Immature natural killer cell (primary cell): ENCODE measurements around the gene OSBPL9. TPM values are rescaled to one million over a fixed set of nuclear protein-coding genes. Genes with fewer than 3 reads are reported as not detected.

Experiments
- DNase-seq, 3 donors: peaks; one replicate each; pipeline ENCODE4 v3.0.0; 2022; ENCODE audit warnings: mixed read lengths in 1 of 3
- H3K27ac Mint-ChIP-seq, 6 donors: one replicate each; pipeline ENCODE4 v1.8.0; 2020; ENCODE audit warnings: mixed read lengths in 6 of 6, mild to moderate bottlenecking in 5 of 6, inconsistent platforms in 4 of 6, moderate library complexity in 3 of 6
- H3K27me3 Mint-ChIP-seq, 3 donors: one replicate each; pipeline ENCODE4 v1.8.0; 2020 to 2021; ENCODE audit warnings: low read depth in 3 of 3, mild to moderate bottlenecking in 3 of 3, mixed read lengths in 3 of 3, moderate library complexity in 3 of 3, inconsistent platforms in 1 of 3
- H3K36me3 Mint-ChIP-seq, 3 donors: one replicate each; pipeline ENCODE4 v1.8.0; 2020; ENCODE audit warnings: mixed read lengths in 3 of 3, inconsistent platforms in 2 of 3, mild to moderate bottlenecking in 2 of 3
- H3K4me1 Mint-ChIP-seq, 2 donors: one replicate each; pipeline ENCODE4 v1.8.0; 2020; ENCODE audit warnings: inconsistent platforms in 2 of 2, mild to moderate bottlenecking in 2 of 2, mixed read lengths in 2 of 2, moderate library complexity in 1 of 2
- H3K4me3 Mint-ChIP-seq, 5 donors: one replicate each; pipeline ENCODE4 v1.8.0; 2020; ENCODE audit warnings: mild to moderate bottlenecking in 5 of 5, mixed read lengths in 5 of 5, inconsistent platforms in 3 of 5, moderate library complexity in 3 of 5
- H3K9me3 Mint-ChIP-seq, 6 donors: one replicate each; pipeline ENCODE4 v1.8.0; 2020; ENCODE audit warnings: mild to moderate bottlenecking in 6 of 6, mixed read lengths in 6 of 6, inconsistent platforms in 4 of 6, moderate library complexity in 3 of 6
- polyA plus RNA-seq, 3 donors: library from polyadenylated mRNA; unstranded; fragments of 300-500 nt; fragmentation: Illumina TruSeq; gene quantifications; one replicate each; pipeline ENCODE4 v1.2.3, GENCODE V29; 2021

OSBPL9 gene
- polyA plus RNA-seq, 3 donors from 2014 or later, result 26.1 to 38.5 (median 38.2) TPM

- Mint-ChIP-seq H3K4me1 (peaks cover 25 to 35% of the 10 kb centered on the region in 2 donors), H3K36me3 (no peaks in the 10 kb centered on the region), H3K4me3 (no peak overlapping the region), H3K9me3 (no peaks in the 10 kb centered on the region), H3K27me3 (peaks cover 0 to 4% (median 2%) of the 10 kb centered on the region in 3 donors), H3K27ac (no peak overlapping the region)
- no peak for DNase-seq
Measured at GRCh38 chr1:51620470-51620869, 3.6 kb downstream of the OSBPL9 start.

- DNase-seq, result no peak
- Mint-ChIP-seq H3K4me1 (peaks cover 22 to 34% of the 10 kb centered on the region in 2 donors), H3K9me3 (no peaks in the 10 kb centered on the region), H3K27me3 (peaks cover 0 to 4% (median 2%) of the 10 kb centered on the region in 3 donors), H3K36me3 (no peaks in the 10 kb centered on the region), H3K4me3 (no peak overlapping the region), H3K27ac (no peak overlapping the region)
Measured at GRCh38 chr1:51621161-51621560, 4.3 kb downstream of the OSBPL9 start.

DNA sequence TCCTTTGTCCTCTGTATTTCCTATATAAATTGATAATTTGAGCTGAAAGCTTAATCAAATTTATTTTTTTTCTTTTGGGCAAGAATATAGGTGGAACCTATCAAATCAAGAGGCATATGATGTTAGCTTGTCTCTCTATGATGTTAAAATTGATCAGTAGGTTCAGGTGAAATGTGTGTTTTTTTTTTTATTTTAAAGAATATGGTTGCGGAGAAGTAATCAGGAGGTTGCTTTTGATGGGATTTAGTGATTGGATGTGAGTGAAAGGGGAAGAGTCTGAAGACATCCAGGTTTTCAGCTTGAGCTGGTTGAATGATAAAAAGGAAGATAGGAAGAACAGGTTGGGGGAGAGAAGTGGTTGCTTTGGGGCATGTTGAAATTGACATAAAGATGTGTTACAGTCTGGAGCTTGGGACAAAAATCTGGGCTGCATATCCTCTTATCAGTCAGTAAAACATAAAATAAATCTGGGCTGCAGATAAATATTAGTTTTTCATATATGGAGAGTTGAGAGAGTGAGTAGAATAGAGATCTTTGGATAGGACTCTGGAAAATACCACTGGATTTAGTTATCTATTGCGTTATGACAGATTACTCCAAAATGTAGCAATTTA, 5.1 kb downstream of the OSBPL9 start:
- Mint-ChIP-seq H3K4me1 (peaks cover 18 to 27% of the 10 kb centered on the region in 2 donors), H3K27me3 (peaks cover 0 to 4% (median 2%) of the 10 kb centered on the region in 3 donors), H3K36me3 (no peaks in the 10 kb centered on the region), H3K4me3 (no peak overlapping the region), H3K9me3 (no peaks in the 10 kb centered on the region), H3K27ac (no peak overlapping the region)
- DNase-seq, result no peak

- Mint-ChIP-seq H3K27ac (no peak overlapping the region), H3K27me3 (peaks cover 0 to 4% (median 2%) of the 10 kb centered on the region in 3 donors), H3K4me1 (peaks cover 13 to 21% of the 10 kb centered on the region in 2 donors), H3K4me3 (no peak overlapping the region), H3K9me3 (no peaks in the 10 kb centered on the region), H3K36me3 (no peaks in the 10 kb centered on the region)
- no peak for DNase-seq
Measured at GRCh38 chr1:51622455-51622913, 5.6 kb downstream of the OSBPL9 start.

GRCh38 chr1:51623025-51623424, 6.1 kb downstream of the OSBPL9 start:
- no peak for DNase-seq
- Mint-ChIP-seq H3K9me3 (no peaks in the 10 kb centered on the region), H3K36me3 (no peaks in the 10 kb centered on the region), H3K4me3 (no peak overlapping the region), H3K27me3 (peaks cover 0 to 4% (median 2%) of the 10 kb centered on the region in 3 donors), H3K27ac (no peak overlapping the region), H3K4me1 (peaks cover 8 to 16% of the 10 kb centered on the region in 2 donors)

GRCh38 chr1:51623450-51623849, 6.6 kb downstream of the OSBPL9 start:
- H3K27me3 Mint-ChIP-seq, result peaks cover 0 to 4% (median 2%) of the 10 kb centered on the region in 3 donors
- no peaks in the 10 kb centered on the region for H3K36me3 Mint-ChIP-seq
- no peak for DNase-seq
- peaks cover 4 to 12% of the 10 kb centered on the region in 2 donors for H3K4me1 Mint-ChIP-seq
- no peaks in the 10 kb centered on the region for H3K9me3 Mint-ChIP-seq
- H3K4me3 Mint-ChIP-seq, result no peak overlapping the region
- H3K27ac Mint-ChIP-seq, result no peak overlapping the region

DNA sequence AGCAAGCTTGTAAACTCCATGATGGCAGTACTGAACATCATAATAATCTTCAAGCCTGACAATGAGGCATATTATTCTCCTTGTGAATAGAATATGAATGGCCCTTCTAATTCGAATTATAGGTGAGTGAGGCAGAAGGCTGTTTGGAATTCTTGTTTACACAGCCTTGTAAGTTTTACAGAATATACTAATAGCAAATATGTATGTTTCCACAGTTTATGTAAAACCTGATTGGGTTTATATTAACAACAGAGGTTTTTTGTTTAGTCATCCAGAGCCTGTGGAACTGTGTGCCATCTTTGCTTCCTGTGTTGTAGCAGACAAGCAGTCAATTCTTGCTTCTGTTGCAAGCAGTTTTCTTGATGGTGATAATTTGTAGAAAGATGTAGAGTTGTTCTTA, 8.0 kb downstream of the OSBPL9 start:
- Mint-ChIP-seq H3K27me3 (peaks cover 0 to 4% (median 2%) of the 10 kb centered on the region in 3 donors), H3K4me3 (no peak overlapping the region), H3K4me1 (peaks cover 3 to 14% of the 10 kb centered on the region in 2 donors), H3K36me3 (no peaks in the 10 kb centered on the region), H3K27ac (no peak overlapping the region), H3K9me3 (no peaks in the 10 kb centered on the region)
- DNase-seq, result no peak

GRCh38 chr1:51627672-51628071, 10.8 kb downstream of the OSBPL9 start:
- Mint-ChIP-seq H3K9me3 (no peaks in the 10 kb centered on the region), H3K27ac (no peak overlapping the region), H3K27me3 (no peaks in the 10 kb centered on the region), H3K36me3 (no peaks in the 10 kb centered on the region), H3K4me3 (no peak overlapping the region), H3K4me1 (peaks cover 8 to 12% of the 10 kb centered on the region in 2 donors)
- no peak for DNase-seq

DNA sequence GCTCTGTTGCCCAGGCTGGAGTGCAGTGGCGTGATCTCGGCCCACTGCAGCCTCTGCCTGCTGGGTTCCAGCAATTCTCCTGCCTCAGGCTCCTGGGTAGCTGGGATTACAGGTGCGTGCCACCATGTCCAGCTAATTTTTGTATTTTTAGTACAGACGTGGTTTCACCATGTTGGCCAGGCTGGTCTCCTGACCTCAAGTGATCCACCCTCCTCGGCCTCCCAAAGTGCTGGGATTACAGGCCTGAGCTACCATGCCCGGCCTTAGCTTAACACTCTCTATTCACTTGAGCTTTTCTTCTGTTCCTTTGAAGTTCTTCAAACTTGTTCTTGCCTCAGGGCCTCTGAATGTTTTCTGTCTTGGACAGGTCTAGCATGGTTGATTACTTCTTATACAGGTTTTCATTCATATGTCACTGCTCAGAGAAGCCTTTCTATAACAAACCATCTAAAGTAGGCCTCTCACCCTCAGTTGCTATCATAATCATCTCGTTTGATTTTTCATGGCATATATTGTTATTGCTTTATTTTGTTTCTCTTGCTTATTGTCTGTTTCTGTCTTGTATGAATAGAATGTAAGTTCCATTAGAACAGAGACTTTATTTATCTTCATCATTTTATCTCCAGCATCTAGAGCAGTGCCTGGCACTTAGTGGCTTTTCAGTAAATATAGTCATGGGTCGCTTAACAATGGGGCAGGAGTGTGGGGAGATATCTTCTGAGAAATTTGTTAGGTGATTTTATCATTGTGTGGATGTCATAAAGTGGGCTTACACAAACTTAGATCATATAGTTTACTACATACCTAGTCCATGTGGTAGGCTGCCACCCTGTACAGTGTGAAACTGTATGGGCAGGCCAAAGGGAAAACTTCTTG, 12.1 kb downstream of the OSBPL9 start:
- DNase-seq, result no peak
- Mint-ChIP-seq H3K9me3 (no peaks in the 10 kb centered on the region), H3K27ac (peak overlapping the region in 1 of 6 donors; percentile 23), H3K4me1 (peaks cover 8 to 14% of the 10 kb centered on the region in 2 donors), H3K36me3 (no peaks in the 10 kb centered on the region), H3K27me3 (no peaks in the 10 kb centered on the region), H3K4me3 (no peak overlapping the region)

DNA sequence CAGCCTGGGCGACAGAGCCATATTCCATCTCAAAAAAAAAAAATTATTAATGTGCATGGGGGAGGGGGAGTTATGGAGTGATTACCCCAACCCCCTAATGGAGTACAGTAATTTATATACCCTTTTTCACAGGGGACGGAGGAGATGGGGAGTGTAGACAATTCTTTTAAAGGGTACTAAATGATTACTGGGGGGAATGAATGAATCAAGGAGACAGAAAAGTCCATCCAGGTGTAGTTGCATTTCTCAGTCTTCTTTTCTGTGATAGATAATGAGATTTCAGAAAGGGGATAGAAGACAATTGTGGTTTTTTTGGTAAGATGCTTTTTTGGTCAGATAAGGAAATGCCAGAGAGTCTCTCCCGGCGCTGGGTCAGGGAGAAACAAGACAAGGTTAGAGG, 13.0 kb downstream of the OSBPL9 start:
- Mint-ChIP-seq H3K36me3 (no peaks in the 10 kb centered on the region), H3K27me3 (peaks cover 0 to 1% (median 0%) of the 10 kb centered on the region in 3 donors), H3K4me3 (no peak overlapping the region), H3K4me1 (peaks cover 9 to 23% of the 10 kb centered on the region in 2 donors), H3K9me3 (no peaks in the 10 kb centered on the region), H3K27ac (no peak overlapping the region)
- no peak for DNase-seq

DNA sequence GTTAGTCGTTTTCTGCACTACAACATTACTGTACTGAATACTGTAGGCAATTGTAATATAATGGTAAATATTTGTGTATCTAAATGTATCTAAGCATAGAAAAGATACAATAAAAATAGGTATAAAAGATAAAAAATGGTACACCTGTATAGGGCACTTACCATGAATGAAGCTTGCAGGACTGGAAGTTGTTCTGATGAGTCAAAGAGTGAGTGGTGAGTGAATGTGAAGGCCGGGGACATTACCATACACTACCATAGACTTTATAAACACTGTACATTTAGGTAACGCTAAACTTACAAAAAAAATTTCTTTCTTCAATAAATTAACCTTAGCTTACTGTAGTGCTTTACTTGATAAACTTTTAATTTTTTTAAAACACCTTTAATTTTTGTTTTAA, 13.5 kb downstream of the OSBPL9 start:
- Mint-ChIP-seq H3K27me3 (peaks cover 0 to 2% (median 0%) of the 10 kb centered on the region in 3 donors), H3K4me1 (peaks cover 10 to 24% of the 10 kb centered on the region in 2 donors), H3K9me3 (no peaks in the 10 kb centered on the region), H3K36me3 (no peaks in the 10 kb centered on the region), H3K27ac (no peak overlapping the region), H3K4me3 (no peak overlapping the region)
- DNase-seq, result no peak

- Mint-ChIP-seq H3K4me3 (no peak overlapping the region), H3K4me1 (peaks cover 10 to 24% of the 10 kb centered on the region in 2 donors), H3K27ac (no peak overlapping the region), H3K27me3 (peaks cover 0 to 2% (median 0%) of the 10 kb centered on the region in 3 donors), H3K9me3 (no peaks in the 10 kb centered on the region), H3K36me3 (no peaks in the 10 kb centered on the region)
- DNase-seq, result no peak
Measured at GRCh38 chr1:51630922-51631321, 14.0 kb downstream of the OSBPL9 start.

GRCh38 chr1:51631747-51632146, 14.9 kb downstream of the OSBPL9 start:
- Mint-ChIP-seq H3K9me3 (no peaks in the 10 kb centered on the region), H3K27me3 (peaks cover 0 to 3% (median 0%) of the 10 kb centered on the region in 3 donors), H3K4me3 (no peak overlapping the region), H3K27ac (no peak overlapping the region), H3K36me3 (no peaks in the 10 kb centered on the region), H3K4me1 (peaks cover 10 to 24% of the 10 kb centered on the region in 2 donors)
- DNase-seq, result no peak

GRCh38 chr1:51634618-51635017, 17.7 kb downstream of the OSBPL9 start:
- H3K36me3 Mint-ChIP-seq, result no peaks in the 10 kb centered on the region
- H3K27ac Mint-ChIP-seq, result no peak overlapping the region
- no peaks in the 10 kb centered on the region for H3K9me3 Mint-ChIP-seq
- H3K4me1 Mint-ChIP-seq, result peaks cover 9 to 18% of the 10 kb centered on the region in 2 donors
- peaks cover 0 to 3% (median 0%) of the 10 kb centered on the region in 3 donors for H3K27me3 Mint-ChIP-seq
- no peak overlapping the region for H3K4me3 Mint-ChIP-seq
- DNase-seq, result no peak
